ENCODE measurements around the gene TNFRSF1B. TPM values are rescaled to one million over a fixed set of nuclear protein-coding genes. Genes with fewer than 3 reads are reported as not detected.
A peak's percentile ranks its signal among the peaks of the same experiment; 100 is the strongest.

The TNFRSF1B gene
- total RNA-seq, 2 donors from 2014 or later, result 17.0 to 25.6 TPM

GRCh38 chr1:12140016-12140415 lies 26.8 kb upstream of the TNFRSF1B start:
- H3K4me1 ChIP-seq, result peaks cover 0 to 29% of the 10 kb centered on the region in 2 donors
- TF ChIP-seq CTCF (IDR thresholded peaks at IDR 0.05), result no peak
- no peaks in the 10 kb centered on the region for H3K27me3 ChIP-seq
- no peak for DNase-seq (ENCODE audit: low spot score)
- no peaks in the 10 kb centered on the region for H3K9me3 ChIP-seq
- no peak overlapping the region for H3K4me3 ChIP-seq
- H3K36me3 ChIP-seq, result no peaks in the 10 kb centered on the region
- no peak overlapping the region for H3K27ac ChIP-seq

- no peaks in the 10 kb centered on the region for H3K36me3 ChIP-seq
- H3K4me3 ChIP-seq, result no peak overlapping the region
- TF ChIP-seq CTCF (IDR thresholded peaks at IDR 0.05), result no peak
- peaks cover 0 to 24% of the 10 kb centered on the region in 2 donors for H3K4me1 ChIP-seq
- no peak overlapping the region for H3K27ac ChIP-seq
- DNase-seq (ENCODE audit: low spot score), result no peak
- H3K27me3 ChIP-seq, result no peaks in the 10 kb centered on the region
- H3K9me3 ChIP-seq, result no peaks in the 10 kb centered on the region
Observed at GRCh38 chr1:12140515-12141162, 26.2 kb upstream of the TNFRSF1B start.

GRCh38 chr1:12141163-12141850 lies 25.5 kb upstream of the TNFRSF1B start:
- Histone ChIP-seq H3K27me3 (no peaks in the 10 kb centered on the region), H3K4me3 (no peak overlapping the region), H3K4me1 (peaks cover 0 to 20% of the 10 kb centered on the region in 2 donors), H3K9me3 (no peaks in the 10 kb centered on the region), H3K36me3 (no peaks in the 10 kb centered on the region), H3K27ac (no peak overlapping the region)
- TF ChIP-seq CTCF (IDR thresholded peaks at IDR 0.05), result no peak
- no peak for DNase-seq (ENCODE audit: low spot score)

- no peak for DNase-seq (ENCODE audit: low spot score)
- Histone ChIP-seq H3K36me3 (no peaks in the 10 kb centered on the region), H3K27me3 (no peaks in the 10 kb centered on the region), H3K27ac (peak overlapping the region; percentile 58 to 63), H3K9me3 (no peaks in the 10 kb centered on the region), H3K4me1 (peaks cover 0 to 21% of the 10 kb centered on the region in 2 donors), H3K4me3 (no peak overlapping the region)
- no peak for TF ChIP-seq CTCF (IDR thresholded peaks at IDR 0.05)
Observed at GRCh38 chr1:12142141-12142823, 24.5 kb upstream of the TNFRSF1B start.

- H3K4me1 ChIP-seq, result peaks cover 0 to 29% of the 10 kb centered on the region in 2 donors
- H3K36me3 ChIP-seq, result no peaks in the 10 kb centered on the region
- DNase-seq (ENCODE audit: low spot score), result no peak
- peak overlapping the region; percentile 58 to 63 for H3K27ac ChIP-seq
- no peaks in the 10 kb centered on the region for H3K9me3 ChIP-seq
- no peaks in the 10 kb centered on the region for H3K27me3 ChIP-seq
- no peak for TF ChIP-seq CTCF (IDR thresholded peaks at IDR 0.05)
- H3K4me3 ChIP-seq, result no peak overlapping the region
Observed at GRCh38 chr1:12142891-12143630, 23.7 kb upstream of the TNFRSF1B start.
